Activated CD8-positive, alpha-beta memory T cell treated with anti-CD3 and anti-CD28 coated beads for 36 hours (primary cell): ENCODE measurements around the gene CPD. TPM values are rescaled to one million over a fixed set of nuclear protein-coding genes. Genes with fewer than 3 reads are reported as not detected.
"Not testable (repeated sequence)": the region's sequence is repeated elsewhere in the genome, so short reads cannot be mapped to it uniquely, and the experiment has no call there.

Experiments used
- CTCF ChIA-PET: fragments of 350-600 bp; sonication (Branson Sonifier 250); formaldehyde crosslinking; loops from one replicate; lab custom pipeline; 2021; ENCODE audit warnings: antibody characterized with exemption; lab: Charles Lee
- POLR2A ChIA-PET: fragments of 350-600 bp; sonication (Branson Sonifier 250); formaldehyde crosslinking; loops from one replicate; lab custom pipeline; 2021; ENCODE audit warnings: antibody characterized with exemption; lab: Charles Lee
- total RNA-seq, 2 experiments: library from RNA; stranded (reverse); gene quantifications; one replicate each; pipeline ENCODE4 v1.2.3, GENCODE V29; 2021

CPD gene
- total RNA-seq, 2 experiments from 2014 or later, result 27.4 to 29.8 TPM

DNA sequence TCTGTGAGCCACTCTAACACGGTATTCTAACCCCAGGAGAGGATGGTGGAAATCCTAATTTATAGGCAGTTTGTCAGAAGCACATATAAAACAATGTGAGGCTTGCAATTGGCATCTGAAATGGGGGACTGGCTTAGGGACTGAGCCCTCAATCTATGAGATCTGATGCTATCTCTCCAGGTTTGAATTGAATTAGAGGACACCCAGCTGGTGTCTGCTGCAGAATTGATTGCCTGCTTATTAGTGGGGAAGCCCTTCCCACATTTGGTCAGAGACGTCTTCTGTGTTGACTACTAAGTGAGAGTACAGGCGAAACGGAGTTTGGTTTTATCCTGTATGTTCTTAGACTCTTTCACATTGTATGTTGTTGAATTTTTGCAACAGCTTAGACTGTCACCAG is 31.2 kb upstream of the CPD start:
- ChIA-PET POLR2A (no interaction called here), CTCF (interaction anchor here (0.7 to 0.9 kb wide), 3 partner anchors 9 to 223 kb away, joined by 3 read pairs; no protein-coding TSS in a partner anchor)

DNA sequence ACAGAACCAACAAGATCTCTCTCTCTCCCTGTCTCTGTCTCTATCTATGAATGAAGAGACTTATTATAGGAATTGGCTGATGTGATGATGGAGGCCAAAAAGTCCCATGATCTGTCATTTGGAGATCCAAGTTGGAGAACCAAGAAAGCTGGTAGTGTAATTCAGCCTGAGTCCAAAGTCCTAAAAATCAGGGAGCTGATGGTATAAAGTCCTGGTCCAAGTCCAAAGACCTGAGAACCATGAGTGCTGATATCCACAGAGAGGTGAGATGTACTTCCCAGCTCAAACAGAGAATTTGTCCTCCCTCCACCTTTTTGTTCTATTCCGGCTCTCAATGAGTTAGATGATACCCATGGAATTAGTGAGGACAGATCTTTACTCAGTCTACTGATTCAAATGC is 29.5 kb upstream of the CPD start:
- POLR2A ChIA-PET, result no interaction called here
- CTCF ChIA-PET, result interaction anchor here (1.0 to 1.6 kb wide), 2 partner anchors 15 to 18 kb away, joined by 3 to 5 read pairs; no protein-coding TSS in a partner anchor

DNA sequence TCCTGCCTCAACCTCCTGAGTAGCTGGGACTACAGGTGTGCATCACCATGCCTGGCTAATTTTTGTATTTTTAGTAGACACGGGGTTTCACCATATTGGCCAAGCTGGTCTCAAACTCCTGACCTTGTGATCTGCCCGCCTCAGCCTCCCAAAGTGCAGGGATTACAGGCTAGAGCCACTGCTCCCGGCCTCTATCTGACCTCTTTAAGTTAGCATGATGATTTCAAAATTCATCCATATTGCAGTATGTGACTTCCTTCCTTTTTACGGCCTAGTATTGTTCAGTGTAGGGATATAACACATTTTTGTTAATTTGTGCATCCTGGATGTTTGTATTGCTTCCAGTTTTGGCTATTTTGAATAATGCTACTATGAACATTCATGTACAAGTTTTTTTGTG is 27.5 kb upstream of the CPD start:
- CTCF ChIA-PET, POLR2A ChIA-PET: not testable (repeated sequence)

DNA sequence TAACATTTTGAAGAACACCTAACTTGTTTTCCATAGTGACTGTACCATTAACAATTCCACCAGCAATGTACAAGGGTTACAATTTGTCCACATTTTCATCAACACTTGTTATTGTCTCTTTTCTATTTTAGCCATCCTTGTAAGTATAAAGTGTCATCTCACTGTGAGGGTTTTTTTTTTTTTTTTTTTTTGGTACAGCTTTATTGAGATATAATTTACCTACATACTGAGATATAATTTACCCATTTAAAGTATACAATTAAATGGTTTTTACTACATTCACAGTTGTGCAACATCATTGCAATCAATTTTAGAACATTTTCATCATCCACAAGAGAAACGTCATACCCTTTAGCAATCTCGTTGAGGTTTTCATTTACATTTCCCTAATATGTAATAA is 27.0 kb upstream of the CPD start:
- CTCF ChIA-PET, result no interaction called here
- POLR2A ChIA-PET, result interaction anchor here (0.7 kb wide), 1 partner anchor 1492 kb away, joined by 4 read pairs; no protein-coding TSS in a partner anchor

DNA sequence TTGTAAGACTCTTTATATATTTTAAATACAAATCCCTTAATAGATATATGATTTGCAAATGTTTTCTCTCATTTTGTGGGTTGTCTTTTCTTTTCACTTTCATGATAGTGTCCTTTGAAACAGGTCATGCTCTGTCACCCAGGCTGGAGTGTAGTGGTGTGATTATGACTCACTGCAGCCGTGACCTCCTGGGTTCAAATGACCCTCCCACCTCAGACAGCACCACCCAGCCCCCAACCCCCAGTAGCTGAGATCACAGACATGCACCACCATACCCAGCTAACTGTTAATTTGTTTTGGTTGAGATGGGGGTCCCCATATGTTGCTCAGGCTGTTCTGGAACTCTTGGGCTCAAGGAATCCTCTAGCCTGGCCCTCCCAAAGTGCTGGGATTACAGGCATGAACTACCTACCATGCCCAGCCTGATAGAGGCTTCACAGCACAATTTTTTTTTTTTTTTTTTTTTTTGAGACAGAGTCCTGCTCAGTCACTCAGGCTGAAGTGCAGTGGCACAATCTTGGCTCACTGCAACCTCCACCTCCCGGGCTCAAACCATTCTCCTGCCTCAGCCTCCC is 26.4 kb upstream of the CPD start:
- POLR2A ChIA-PET, result interaction anchor here (0.7 kb wide), 1 partner anchor 1493 kb away, joined by 4 read pairs; no protein-coding TSS in a partner anchor
- CTCF ChIA-PET, result no interaction called here

DNA sequence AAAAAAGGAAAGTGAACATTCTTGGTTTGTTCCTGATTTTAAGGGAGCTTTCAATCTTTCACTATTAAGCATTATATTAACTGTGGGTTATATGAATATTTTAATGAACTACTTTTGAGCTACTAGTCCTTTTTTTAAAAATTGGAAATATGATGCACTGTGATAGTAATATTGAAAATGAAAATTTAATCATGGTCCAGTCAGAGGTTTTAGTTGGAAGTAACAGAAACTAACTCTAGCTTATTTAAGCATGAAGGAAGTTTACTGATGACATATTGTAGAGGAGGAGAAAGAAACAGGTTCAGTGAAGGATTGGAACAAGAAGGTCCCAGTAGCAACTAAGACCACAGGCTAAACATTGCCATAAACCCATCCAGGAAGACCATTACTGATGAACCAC is 24.0 kb upstream of the CPD start:
- CTCF ChIA-PET, result interaction anchor here (0.6 kb wide), 1 partner anchor 88 kb away, joined by 3 read pairs; no protein-coding TSS in a partner anchor
- POLR2A ChIA-PET, result interaction anchor here (0.6 to 1.2 kb wide), 2 partner anchors 9 to 184 kb away, joined by 3 read pairs; no protein-coding TSS in a partner anchor

DNA sequence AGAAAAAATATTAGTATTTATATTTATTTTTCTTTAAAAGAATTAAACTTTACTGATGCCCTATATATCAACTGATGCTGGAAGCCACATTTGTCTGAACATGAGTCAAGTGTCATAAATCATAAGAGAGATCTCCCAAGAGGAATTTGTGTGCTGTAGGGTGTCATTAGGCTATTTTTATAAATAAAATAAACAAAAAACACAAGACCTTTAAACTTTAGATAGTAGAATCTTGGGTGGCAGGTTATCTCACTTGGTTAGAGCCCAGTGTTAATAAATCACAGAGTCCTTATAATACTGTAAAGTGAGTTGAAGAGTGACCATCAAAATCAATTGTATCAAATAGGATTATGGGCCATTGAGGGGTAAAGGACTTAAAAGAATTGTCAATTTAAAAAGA is 21.3 kb upstream of the CPD start:
- POLR2A ChIA-PET, result no interaction called here

DNA sequence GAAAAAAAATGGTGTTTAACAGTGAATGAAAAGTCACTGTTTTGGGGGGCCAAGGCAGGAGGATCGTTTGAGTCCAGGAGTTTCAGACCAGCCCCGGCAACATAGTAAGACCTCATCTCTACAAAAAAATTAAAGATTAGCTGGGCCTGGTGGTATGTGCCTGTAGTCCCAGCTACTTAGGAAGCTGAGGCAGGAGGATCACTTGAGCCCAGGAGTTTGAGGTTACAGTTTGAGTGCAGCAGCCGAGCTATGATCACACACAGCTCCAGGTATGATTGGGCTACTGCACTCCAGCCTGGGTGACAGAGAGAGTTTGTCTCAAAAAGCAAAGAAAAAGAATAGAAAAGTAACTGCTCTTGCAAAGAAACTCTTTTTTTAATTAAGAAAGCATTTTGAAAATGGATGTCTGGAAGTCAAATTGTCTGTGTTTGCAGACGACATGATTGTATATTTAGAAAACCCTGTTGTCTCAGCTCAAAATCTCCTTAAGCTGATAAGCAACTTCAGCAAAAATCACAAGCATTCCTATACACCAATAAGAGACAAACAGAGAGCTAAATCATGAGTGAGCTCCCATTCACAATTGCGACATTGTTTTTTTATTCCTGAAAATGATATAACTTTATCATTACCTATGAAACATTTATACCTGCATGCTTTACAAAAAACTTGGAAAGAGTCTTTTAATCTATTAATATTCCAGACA is 20.5 kb upstream of the CPD start:
- ChIA-PET CTCF (no interaction called here), POLR2A (no interaction called here)

More for the DNA sequence above, 21.3 kb upstream of the CPD start:
- CTCF ChIA-PET, result no interaction called here

DNA sequence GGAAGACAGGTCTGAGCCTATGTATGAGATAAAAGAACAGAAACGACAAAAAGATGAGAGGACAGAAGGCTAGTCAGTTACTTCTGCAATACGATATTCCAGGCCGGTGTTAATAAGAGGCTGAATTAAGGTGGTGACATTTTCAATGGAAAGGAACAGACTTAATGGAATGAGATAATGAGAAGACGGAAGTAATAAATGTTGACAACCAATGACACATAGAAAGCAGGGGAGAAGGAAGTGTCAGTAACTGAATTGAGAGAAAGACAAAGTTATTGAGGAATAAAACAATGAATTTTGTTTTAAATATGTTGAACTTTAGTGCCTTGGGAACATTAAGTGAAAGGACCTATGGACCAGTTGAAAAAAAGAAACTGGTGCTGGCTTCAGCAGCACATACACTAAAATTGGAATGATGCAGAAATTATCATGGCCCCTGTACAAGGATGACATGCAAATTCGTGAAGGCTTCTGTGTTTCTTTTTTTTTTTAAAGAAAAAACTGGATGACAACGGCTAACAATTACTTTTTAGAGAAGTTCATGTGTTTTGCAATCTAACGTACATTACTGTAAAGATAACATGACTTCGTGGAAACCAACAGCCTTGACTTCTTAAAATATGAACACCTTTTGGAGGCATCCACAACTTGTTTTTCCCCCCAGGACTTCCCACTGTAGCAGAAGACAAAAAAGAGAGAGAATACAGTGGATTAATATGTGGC is 18.5 kb upstream of the CPD start:
- POLR2A ChIA-PET, result no interaction called here
- CTCF ChIA-PET, result no interaction called here

DNA sequence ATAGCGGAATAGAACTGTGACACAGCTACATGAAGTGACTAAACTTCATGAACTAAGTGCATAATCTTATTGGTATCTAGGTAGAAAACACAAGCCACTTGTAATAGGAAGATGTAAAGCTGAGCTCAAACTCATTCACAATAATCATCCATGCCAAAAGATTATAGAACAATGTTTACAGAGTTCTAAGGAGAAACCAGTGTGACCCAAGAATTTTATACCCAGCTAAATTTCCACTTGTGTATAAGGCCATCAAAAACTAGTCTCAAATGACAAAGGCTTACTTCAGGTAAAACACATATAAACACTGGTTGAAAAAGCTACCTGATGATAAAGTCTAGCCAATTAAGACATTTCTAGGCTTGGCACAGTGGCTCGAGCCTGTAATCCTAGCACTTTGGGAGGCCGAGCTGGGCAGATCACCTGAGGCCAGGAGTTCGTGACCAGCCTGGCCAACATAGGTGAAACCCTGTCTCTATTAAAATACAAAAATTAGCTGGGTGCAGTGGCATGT is 16.9 kb upstream of the CPD start:
- ChIA-PET CTCF (interaction anchor here (1.3 to 1.5 kb wide), 3 partner anchors 15 to 25 kb away, joined by 4 to 5 read pairs (median 4); no protein-coding TSS in a partner anchor), POLR2A (interaction anchor here (0.6 kb wide), 1 partner anchor 51 kb away, joined by 3 read pairs; no protein-coding TSS in a partner anchor)

DNA sequence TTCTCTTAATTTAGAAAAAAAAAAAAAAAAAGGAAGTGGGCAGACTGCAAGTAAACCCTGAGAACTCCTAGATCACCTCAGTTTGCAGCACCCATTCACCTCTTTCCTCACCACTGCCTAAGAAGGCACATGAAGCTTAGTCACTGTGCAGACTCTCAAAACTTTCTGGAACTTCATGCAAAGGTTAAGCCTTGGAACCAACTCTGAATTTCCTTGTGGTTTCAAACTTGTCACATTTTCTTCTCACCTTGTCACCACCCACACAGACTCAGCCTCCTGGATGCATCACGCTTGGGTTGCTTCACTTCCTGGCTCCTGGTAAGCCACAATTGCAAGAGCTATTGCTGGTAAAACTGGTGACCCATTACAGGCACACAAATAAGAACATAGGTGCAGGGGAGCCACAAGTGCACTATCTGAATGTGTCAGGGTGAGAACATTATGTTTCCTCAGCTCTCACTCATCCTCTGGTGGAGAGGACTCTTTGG is 15.0 kb upstream of the CPD start:
- ChIA-PET CTCF (interaction anchor here (0.5 to 1.5 kb wide), 10 partner anchors 14 to 461 kb away, joined by 3 to 8 read pairs (median 4); partner anchors contain the start of genes BLMH and CPD), POLR2A (interaction anchor here (0.5 to 1.4 kb wide), 7 partner anchors 9 to 417 kb away, joined by 3 to 15 read pairs (median 5); partner anchors contain the start of gene BLMH)

DNA sequence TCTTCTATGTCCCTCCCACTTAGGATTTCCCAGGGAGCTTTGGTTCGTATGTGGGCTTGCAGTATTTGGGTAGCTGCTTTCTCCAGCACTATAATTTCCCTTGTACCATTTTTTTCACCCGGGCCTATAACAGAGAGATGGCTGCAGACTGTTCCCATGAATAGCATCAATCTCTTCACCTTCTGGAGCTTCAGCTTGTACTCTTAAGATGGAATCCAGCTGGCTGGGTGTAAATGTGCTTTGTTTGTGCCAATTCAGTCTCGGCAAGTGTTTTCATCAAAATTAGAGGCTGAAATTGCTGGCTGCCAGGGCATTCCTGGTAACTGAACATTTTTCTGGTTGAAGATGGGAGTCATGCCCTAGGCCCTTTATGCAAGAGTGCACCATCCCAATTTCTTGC is 12.2 kb upstream of the CPD start:
- CTCF ChIA-PET, result interaction anchor here (1.0 to 1.5 kb wide), 5 partner anchors 11 to 262 kb away, joined by 3 to 4 read pairs (median 3); partner anchors contain the start of gene CPD
- POLR2A ChIA-PET, result no interaction called here

DNA sequence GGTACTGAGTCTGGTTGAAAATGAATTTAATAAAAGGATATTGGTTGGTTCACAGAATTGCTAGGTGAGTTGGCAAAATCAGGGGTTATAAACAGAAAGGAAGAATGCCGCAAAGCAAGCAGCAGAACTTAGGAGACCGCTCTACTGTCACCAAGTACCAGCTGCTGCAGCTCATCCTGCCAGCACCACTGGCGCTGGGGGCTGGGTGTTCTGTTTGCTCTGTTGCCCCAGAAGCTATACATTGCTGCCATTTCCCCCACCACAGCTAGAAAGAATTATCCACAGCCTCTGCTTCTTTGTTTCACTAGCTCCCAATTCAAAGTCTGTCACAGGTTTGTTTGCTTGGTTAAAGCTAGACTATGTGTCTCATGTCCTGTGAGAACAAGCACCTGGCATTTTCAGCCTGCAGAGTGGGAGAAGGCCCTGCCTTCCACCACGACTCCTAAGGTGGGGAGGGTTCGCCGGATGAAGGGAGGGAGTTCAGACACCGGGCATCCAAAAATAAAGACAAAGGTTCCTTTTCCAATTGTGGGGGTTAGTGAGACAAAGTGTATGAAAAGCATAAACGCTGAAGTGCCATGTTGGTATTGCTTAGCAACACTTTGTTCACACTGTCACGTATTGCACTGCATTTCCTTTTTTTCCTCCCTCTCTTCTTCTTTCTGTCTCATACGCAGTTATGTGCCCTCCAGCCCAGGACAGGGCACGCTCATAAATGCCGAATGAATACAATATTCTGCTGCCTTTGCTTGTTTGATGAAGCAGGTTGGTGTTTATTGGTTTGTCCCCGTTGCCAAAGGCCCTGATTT is 9.6 kb upstream of the CPD start:
- ChIA-PET POLR2A (no interaction called here), CTCF (interaction anchor here (0.6 to 1.2 kb wide), 2 partner anchors 29 to 30 kb away, joined by 3 read pairs; no protein-coding TSS in a partner anchor)

DNA sequence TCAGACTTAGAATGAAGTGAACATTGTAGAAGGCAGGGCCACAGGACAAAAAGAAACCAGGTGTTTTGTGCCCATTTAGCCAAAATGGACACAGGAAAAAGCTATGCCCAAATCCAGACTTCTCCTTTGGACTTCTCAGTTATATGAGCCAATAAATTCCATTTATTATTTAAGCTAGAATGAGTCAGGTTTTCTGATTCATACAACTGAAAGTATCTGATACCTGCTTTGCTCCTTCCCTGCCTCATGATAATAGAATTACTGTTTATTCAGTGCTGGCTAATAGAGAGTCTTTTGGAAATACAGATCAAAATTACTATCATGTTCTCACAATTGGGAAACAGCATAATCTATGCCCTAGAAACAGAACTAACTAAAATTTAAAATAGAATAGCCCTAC is 8.7 kb upstream of the CPD start:
- POLR2A ChIA-PET, result interaction anchor here (0.8 kb wide), 1 partner anchor 9 kb away, joined by 4 read pairs; no protein-coding TSS in a partner anchor

DNA sequence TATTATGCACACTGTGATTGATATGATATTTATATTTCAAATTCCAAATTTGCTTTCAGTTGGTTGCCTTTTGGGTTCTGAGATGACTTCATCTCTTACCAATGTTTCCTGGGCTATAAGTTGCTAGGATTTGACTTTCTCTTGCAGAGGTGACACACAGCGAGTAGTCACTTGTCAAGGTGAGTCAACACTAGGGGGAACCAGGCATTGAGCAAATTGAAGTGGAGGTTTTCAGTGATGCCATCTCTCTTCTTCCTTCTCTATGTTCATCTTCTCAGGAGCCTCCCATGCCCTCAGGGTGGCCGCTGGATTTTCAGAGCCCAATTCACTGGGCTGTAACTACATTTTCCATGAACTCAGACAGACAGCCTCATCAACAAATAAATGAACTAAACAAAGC is 6.0 kb upstream of the CPD start:
- ChIA-PET POLR2A (no interaction called here), CTCF (interaction anchor here (0.8 kb wide), 1 partner anchor 36 kb away, joined by 3 read pairs; no protein-coding TSS in a partner anchor)

More for the DNA sequence above, 8.7 kb upstream of the CPD start:
- CTCF ChIA-PET, result interaction anchor here (1.2 kb wide), 1 partner anchor 30 kb away, joined by 3 read pairs; no protein-coding TSS in a partner anchor

DNA sequence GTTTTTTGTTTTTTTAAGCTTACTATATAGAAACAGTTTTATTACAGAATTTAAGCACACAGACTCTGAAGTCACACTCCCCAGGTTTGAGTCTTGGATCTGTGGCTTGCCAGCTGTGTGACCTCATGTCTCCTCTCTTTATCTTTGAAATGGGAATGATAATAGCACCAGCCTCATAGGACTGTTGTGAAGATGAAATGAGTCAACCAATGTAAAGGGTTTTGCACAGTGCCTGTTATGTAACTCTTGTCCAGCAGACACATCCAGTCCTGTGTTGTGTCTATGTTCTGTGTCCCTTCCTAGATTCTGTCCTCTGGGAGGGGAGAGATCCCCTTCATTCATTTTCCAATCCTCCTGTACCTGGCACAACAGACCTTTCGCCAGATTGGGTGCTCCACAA is 3.1 kb upstream of the CPD start:
- POLR2A ChIA-PET, result no interaction called here
- CTCF ChIA-PET, result interaction anchor here (1.7 kb wide), 1 partner anchor 41 kb away, joined by 3 read pairs; the partner anchor contains the start of gene TMIGD1

DNA sequence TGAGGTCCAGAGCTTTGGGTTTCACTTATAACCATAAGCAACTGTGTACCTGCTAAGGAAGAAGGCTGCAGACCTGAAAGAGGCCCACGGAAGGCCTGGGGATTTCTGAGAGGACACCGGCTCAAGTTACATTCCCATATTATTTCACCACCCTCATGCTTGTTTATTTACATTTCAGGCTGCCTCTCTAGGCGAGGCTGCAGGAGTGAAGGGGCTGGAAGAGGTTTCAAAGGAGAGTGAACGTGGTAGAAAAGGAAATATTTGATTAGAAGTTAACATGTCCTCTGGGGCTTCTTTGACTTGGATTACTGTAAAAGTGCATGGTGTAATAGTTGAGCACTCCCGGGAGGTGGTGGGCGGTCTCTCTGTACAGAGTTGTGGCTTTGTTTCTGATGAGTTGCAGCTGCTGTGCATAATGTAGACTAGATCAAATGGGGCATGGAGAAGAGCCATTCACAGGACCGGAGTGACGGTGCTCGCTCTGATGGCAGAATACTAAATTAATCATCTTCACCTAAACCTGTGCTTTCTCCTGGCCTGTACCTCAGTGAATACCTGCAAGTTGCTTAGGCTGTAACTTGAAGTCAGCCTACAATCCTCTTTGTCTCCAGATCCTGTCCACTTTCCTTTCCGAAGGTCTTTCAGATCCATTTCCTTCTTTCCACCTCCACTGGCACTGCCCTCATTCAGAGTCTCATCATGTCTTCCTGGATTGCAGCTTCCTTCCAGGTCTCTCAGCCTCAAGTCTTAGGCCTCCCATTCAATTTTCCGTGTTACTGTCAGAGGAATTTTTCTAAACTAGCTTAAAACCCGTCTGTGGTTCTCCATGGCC is 1.9 kb upstream of the CPD start:
- ChIA-PET POLR2A (interaction anchor here (1.4 kb wide), 1 partner anchor 13 kb away, joined by 6 read pairs; no protein-coding TSS in a partner anchor), CTCF (interaction anchor here (1.3 to 2.1 kb wide), 4 partner anchors 10 to 37 kb away, joined by 3 to 9 read pairs (median 6); no protein-coding TSS in a partner anchor)
